ENCODE results near the gene EXOC6B. TPM values are rescaled to one million over a fixed set of nuclear protein-coding genes. Genes with fewer than 3 reads are reported as not detected.

EXOC6B gene
- total and polyA plus RNA-seq, 10 of the 15 experiments (the other 5 are each of a cell fraction or from before 2014, with no cell fraction given), result 0.23 to 2.2 (median 1.2) TPM

DNA sequence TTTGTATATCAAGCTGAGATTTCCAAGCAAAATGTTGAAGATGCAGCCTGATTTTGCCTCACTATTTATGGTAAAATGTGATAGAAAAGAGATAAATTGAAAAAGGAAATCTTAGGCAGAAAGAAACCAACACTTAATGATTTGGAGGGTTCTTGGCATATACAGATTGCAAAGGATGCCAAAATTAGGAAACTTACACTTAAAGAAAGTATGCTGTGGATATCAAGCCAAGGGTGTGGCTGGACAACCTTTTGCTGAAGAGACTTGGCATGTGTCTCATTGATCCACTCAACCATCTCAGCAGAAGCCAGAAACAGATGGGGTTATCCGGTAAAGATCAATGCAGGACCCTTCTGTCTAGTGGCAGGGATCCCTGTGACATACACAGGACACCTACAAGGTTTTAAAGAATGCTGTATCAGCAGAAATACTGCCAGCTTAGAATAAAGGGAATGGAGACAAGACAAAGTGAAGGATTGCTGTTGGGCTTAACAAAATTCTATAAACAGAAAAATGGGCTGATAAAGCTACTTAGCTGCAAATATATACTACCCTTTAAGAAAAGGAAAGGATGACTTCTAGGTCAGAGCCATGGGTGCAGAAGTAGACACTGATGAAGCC, 570.9 kb downstream of the EXOC6B start:
- Histone ChIP-seq H3K36me3 (ENCODE audit: control insufficient read depth in 2 of 2, insufficient read depth in 2 of 2, low read length in 1 of 2) (no peaks in the 10 kb centered on the region), H4K20me1 (ENCODE audit: control insufficient read depth, insufficient read depth) (no peaks in the 10 kb centered on the region), H3K79me2 (ENCODE audit: control insufficient read depth, insufficient read depth, low read length) (no peaks in the 10 kb centered on the region), H3K9me3 (replicated peaks; ENCODE audit: control insufficient read depth, insufficient read depth, low read length) (no peaks in the 10 kb centered on the region), H3K27me3 (replicated peaks in 1 of 2; ENCODE audit: control insufficient read depth in 2 of 2, insufficient read depth in 2 of 2, low read length in 1 of 2) (no peaks in the 10 kb centered on the region), H3K4me2 (ENCODE audit: control insufficient read depth, insufficient read depth) (no peak overlapping the region), H3K9ac (ENCODE audit: control insufficient read depth, insufficient read depth, low read length) (no peak overlapping the region), H3K4me1 (ENCODE audit: control insufficient read depth, insufficient read depth, low read length) (no peaks in the 10 kb centered on the region), H3K27ac (ENCODE audit: control insufficient read depth, insufficient read depth) (no peak overlapping the region), H3K4me3 (no peak overlapping the region), H2AFZ (ENCODE audit: control insufficient read depth, low read depth, low read length) (no peak overlapping the region)
- 38% methylated on average over 1 of the region's 1 CpG for WGBS (ENCODE audit: insufficient coverage, insufficient replicate concordance, low lambda C conversion rate, missing lambda C conversion rate)
- FAIRE-seq, result no peak
- CTCF ChIA-PET, result no interaction called here
- RAD21 ChIA-PET (ENCODE audit: unreplicated experiment), result no interaction called here
- intact Hi-C loops (cut with micrococcal nuclease; ENCODE audit: unreplicated experiment), result no loop called here
- no peak for DNase-seq (ENCODE audit: low read depth, low spot score)
- POLR2A ChIA-PET, result no interaction called here
- no peak for ATAC-seq
- in situ Hi-C loops (cut with MboI), result no loop called here
- TF ChIP-seq ZNF217 (IDR thresholded peaks at IDR 0.05) (no peak), ESRRA (IDR thresholded peaks at IDR 0.05; ENCODE audit: low read length) (no peak), FOS (IDR thresholded peaks at IDR 0.05; ENCODE audit: borderline replicate concordance, extremely low read depth, insufficient read length) (no peak), NR2C1 (IDR thresholded peaks at IDR 0.05) (no peak)
- BruUV-seq (replicated peaks), result no TSS peak
- SMC1A ChIA-PET (ENCODE audit: uncharacterized antibody, unreplicated experiment), result no interaction called here

DNA sequence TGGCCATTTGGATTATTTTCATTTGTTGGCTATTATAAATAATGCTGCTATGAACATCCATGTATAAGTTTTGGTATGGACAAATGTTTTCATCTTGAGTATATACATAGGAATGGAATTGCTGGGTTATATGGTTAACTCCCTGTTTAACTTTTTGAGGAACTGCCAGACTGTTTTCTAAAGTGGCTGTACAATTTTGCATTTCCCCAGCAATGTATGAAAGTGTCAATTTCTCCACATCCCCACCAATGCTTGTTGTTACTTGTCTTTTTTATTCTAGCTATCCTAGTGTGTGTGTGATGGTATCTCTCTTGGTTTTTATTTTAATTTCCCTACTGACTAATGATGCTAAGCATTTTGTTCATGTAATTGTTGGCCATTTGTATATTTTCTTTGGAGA, 587.5 kb downstream of the EXOC6B start:
- DNase-seq (ENCODE audit: low read depth, low spot score) (no peak), ATAC-seq (no peak), FAIRE-seq (no peak)
- no peaks in the 10 kb centered on the region for H3K4me1 ChIP-seq (ENCODE audit: control insufficient read depth, insufficient read depth, low read length)
- H3K4me2 ChIP-seq (ENCODE audit: control insufficient read depth, insufficient read depth), result no peak overlapping the region
- no peaks in the 10 kb centered on the region for H3K27me3 ChIP-seq (replicated peaks in 1 of 2; ENCODE audit: control insufficient read depth in 2 of 2, insufficient read depth in 2 of 2, low read length in 1 of 2)
- H3K9ac ChIP-seq (ENCODE audit: control insufficient read depth, insufficient read depth, low read length), result no peak overlapping the region
- SMC1A ChIA-PET (ENCODE audit: uncharacterized antibody, unreplicated experiment), result no interaction called here
- CTCF ChIA-PET, result no interaction called here
- BruUV-seq (replicated peaks), result no TSS peak
- no peaks in the 10 kb centered on the region for H4K20me1 ChIP-seq (ENCODE audit: control insufficient read depth, insufficient read depth)
- H3K27ac ChIP-seq (ENCODE audit: control insufficient read depth, insufficient read depth), result no peak overlapping the region
- RAD21 ChIA-PET (ENCODE audit: unreplicated experiment), result no interaction called here
- no peak overlapping the region for H2AFZ ChIP-seq (ENCODE audit: control insufficient read depth, low read depth, low read length)
- in situ Hi-C loops (cut with MboI) (no loop called here), intact Hi-C loops (cut with micrococcal nuclease; ENCODE audit: unreplicated experiment) (no loop called here)
- H3K36me3 ChIP-seq (ENCODE audit: control insufficient read depth in 2 of 2, insufficient read depth in 2 of 2, low read length in 1 of 2), result no peaks in the 10 kb centered on the region
- POLR2A ChIA-PET, result no interaction called here
- H3K4me3 ChIP-seq, result no peak overlapping the region
- TF ChIP-seq MTA3 (IDR thresholded peaks at IDR 0.05; ENCODE audit: borderline replicate concordance, low read length) (no peak), MEF2B (IDR thresholded peaks at IDR 0.05; ENCODE audit: partially characterized antibody, poor library complexity, severe bottlenecking) (no peak), BHLHE40 (IDR thresholded peaks at IDR 0.05; ENCODE audit: borderline replicate concordance in 1 of 2, low read depth in 2 of 2, low read length in 1 of 2) (no peak), SIN3A (IDR thresholded peaks at IDR 0.05; ENCODE audit: low read depth, low read length) (no peak), BRCA1 (IDR thresholded peaks at IDR 0.05; ENCODE audit: low read depth, low read length) (no peak), MEF2A (IDR thresholded peaks at IDR 0.05; ENCODE audit: insufficient read depth, low read depth, low read length) (no peak), KDM1A (IDR thresholded peaks at IDR 0.05; ENCODE audit: borderline replicate concordance) (no peak), NRF1 (conservative IDR thresholded peaks at IDR 0.05; ENCODE audit: low read depth, low read length) (no peak), JUND (IDR thresholded peaks at IDR 0.05; ENCODE audit: low read depth, low read length) (no peak), ZBED1 (IDR thresholded peaks at IDR 0.05; ENCODE audit: borderline replicate concordance) (no peak)
- no peaks in the 10 kb centered on the region for H3K9me3 ChIP-seq (replicated peaks; ENCODE audit: control insufficient read depth, insufficient read depth, low read length)
- H3K79me2 ChIP-seq (ENCODE audit: control insufficient read depth, insufficient read depth, low read length), result no peaks in the 10 kb centered on the region

All from GM12878 (cell line).